ENCODE measurements around the gene WDTC1.

DNA sequence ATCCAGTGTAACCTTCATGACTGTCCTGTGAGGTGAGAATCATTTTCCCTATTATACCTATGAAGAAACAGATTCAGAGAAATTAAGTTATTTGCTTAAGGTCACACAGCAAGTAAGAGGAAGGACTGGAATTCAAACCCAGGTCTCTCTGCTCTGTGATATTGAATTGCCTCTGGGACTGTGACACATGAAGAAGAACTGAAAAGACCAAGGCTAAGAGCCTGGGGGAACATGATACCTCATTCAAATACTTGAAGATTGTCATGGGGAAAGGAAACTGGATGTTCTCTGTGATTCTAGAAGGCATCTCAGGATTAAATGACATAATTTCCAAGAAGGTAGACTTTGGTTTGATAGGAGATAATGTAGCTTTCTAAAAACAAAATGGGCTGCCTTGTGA, 3.6 kb downstream of the WDTC1 start:
- TF ChIP-seq, protein P1, sequence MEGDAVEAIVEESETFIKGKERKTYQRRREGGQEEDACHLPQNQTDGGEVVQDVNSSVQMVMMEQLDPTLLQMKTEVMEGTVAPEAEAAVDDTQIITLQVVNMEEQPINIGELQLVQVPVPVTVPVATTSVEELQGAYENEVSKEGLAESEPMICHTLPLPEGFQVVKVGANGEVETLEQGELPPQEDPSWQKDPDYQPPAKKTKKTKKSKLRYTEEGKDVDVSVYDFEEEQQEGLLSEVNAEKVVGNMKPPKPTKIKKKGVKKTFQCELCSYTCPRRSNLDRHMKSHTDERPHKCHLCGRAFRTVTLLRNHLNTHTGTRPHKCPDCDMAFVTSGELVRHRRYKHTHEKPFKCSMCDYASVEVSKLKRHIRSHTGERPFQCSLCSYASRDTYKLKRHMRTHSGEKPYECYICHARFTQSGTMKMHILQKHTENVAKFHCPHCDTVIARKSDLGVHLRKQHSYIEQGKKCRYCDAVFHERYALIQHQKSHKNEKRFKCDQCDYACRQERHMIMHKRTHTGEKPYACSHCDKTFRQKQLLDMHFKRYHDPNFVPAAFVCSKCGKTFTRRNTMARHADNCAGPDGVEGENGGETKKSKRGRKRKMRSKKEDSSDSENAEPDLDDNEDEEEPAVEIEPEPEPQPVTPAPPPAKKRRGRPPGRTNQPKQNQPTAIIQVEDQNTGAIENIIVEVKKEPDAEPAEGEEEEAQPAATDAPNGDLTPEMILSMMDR (IDR thresholded peaks at IDR 0.05; ENCODE audit: insufficient read depth, low read length), result no peak
- no peak for TF ChIP-seq POLR2AphosphoS5 (IDR thresholded peaks at IDR 0.05; ENCODE audit: low read depth)

Data from HL-60 (cell line).